ENCODE data around the gene SH3GL1. TPM values are rescaled to one million over a fixed set of nuclear protein-coding genes. Genes with fewer than 3 reads are reported as not detected.

The SH3GL1 gene
- total and polyA plus RNA-seq, 9 of the 15 experiments (the other 6 are each of a cell fraction or from before 2014, with no cell fraction given) = 1.7 to 75.3 (median 25.7) TPM

DNA sequence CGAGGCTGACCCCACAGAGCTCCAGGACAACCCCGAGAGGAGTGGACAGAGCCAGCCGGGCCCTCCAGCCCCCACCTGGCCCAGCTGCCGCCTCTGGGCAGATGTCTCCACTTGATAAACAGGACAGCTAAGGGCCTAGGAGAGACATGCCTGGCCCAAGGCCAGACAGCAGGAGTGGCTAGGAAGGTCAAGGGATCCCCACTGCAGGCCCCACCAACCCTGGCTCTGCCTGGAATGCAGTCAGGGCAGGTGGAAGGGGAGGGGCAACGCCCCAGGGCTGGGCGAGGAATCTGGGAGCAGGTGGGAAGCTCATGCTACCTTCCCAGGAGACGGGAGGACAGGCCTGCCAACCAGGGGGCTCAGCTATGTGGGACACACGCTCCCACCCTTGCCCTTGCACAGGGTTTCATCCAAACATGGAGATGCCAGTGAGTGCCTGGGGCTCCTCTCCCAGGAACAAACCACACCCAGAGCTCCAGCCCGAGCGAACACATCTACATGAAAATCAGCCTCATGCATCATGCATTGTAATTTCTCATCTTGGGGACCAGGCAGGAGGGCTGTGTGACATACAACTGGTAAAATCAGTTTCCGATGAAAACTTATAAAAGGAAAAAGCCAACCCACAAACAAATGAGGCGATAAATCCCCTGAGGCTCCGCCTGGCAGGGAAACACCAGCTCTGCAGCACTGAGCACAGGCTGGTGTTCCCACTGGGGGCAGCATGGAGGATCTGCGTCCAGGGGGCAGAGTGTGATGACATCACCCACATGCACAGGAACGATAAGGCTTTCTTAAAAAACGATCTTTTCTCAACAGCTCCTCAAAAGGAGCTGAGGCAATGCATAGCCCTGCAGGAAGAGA, 25.0 kb downstream of the SH3GL1 start (continued):
- TF ChIP-seq, protein P1, sequence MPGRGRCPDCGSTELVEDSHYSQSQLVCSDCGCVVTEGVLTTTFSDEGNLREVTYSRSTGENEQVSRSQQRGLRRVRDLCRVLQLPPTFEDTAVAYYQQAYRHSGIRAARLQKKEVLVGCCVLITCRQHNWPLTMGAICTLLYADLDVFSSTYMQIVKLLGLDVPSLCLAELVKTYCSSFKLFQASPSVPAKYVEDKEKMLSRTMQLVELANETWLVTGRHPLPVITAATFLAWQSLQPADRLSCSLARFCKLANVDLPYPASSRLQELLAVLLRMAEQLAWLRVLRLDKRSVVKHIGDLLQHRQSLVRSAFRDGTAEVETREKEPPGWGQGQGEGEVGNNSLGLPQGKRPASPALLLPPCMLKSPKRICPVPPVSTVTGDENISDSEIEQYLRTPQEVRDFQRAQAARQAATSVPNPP (IDR thresholded peaks at IDR 0.05; ENCODE audit: borderline replicate concordance, insufficient read depth, insufficient read length) = no peak
- TF ChIP-seq, protein P2, sequence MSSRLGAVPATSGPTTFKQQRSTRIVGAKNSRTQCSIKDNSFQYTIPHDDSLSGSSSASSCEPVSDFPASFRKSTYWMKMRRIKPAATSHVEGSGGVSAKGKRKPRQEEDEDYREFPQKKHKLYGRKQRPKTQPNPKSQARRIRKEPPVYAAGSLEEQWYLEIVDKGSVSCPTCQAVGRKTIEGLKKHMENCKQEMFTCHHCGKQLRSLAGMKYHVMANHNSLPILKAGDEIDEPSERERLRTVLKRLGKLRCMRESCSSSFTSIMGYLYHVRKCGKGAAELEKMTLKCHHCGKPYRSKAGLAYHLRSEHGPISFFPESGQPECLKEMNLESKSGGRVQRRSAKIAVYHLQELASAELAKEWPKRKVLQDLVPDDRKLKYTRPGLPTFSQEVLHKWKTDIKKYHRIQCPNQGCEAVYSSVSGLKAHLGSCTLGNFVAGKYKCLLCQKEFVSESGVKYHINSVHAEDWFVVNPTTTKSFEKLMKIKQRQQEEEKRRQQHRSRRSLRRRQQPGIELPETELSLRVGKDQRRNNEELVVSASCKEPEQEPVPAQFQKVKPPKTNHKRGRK (tag; IDR thresholded peaks at IDR 0.05) = no peak
- TF ChIP-seq, protein P3, sequence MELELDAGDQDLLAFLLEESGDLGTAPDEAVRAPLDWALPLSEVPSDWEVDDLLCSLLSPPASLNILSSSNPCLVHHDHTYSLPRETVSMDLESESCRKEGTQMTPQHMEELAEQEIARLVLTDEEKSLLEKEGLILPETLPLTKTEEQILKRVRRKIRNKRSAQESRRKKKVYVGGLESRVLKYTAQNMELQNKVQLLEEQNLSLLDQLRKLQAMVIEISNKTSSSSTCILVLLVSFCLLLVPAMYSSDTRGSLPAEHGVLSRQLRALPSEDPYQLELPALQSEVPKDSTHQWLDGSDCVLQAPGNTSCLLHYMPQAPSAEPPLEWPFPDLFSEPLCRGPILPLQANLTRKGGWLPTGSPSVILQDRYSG (tag; conservative IDR thresholded peaks at IDR 0.05; ENCODE audit: low read depth) = no peak
- TF ChIP-seq ZNF239 (CRISPR knock-in tag; IDR thresholded peaks at IDR 0.05) = no peak
- TF ChIP-seq, protein P4, sequence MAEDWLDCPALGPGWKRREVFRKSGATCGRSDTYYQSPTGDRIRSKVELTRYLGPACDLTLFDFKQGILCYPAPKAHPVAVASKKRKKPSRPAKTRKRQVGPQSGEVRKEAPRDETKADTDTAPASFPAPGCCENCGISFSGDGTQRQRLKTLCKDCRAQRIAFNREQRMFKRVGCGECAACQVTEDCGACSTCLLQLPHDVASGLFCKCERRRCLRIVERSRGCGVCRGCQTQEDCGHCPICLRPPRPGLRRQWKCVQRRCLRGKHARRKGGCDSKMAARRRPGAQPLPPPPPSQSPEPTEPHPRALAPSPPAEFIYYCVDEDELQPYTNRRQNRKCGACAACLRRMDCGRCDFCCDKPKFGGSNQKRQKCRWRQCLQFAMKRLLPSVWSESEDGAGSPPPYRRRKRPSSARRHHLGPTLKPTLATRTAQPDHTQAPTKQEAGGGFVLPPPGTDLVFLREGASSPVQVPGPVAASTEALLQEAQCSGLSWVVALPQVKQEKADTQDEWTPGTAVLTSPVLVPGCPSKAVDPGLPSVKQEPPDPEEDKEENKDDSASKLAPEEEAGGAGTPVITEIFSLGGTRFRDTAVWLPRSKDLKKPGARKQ (CRISPR knock-in tag; IDR thresholded peaks at IDR 0.05) = no peak
- TF ChIP-seq FOXK2 (conservative IDR thresholded peaks at IDR 0.05 in 1 of 2, IDR thresholded peaks at IDR 0.05 in 1 of 2; ENCODE audit: low read depth in 2 of 2) = peak; percentile 45 to 61; a peak in 3 of 4 replicates
- TF ChIP-seq, protein P5, sequence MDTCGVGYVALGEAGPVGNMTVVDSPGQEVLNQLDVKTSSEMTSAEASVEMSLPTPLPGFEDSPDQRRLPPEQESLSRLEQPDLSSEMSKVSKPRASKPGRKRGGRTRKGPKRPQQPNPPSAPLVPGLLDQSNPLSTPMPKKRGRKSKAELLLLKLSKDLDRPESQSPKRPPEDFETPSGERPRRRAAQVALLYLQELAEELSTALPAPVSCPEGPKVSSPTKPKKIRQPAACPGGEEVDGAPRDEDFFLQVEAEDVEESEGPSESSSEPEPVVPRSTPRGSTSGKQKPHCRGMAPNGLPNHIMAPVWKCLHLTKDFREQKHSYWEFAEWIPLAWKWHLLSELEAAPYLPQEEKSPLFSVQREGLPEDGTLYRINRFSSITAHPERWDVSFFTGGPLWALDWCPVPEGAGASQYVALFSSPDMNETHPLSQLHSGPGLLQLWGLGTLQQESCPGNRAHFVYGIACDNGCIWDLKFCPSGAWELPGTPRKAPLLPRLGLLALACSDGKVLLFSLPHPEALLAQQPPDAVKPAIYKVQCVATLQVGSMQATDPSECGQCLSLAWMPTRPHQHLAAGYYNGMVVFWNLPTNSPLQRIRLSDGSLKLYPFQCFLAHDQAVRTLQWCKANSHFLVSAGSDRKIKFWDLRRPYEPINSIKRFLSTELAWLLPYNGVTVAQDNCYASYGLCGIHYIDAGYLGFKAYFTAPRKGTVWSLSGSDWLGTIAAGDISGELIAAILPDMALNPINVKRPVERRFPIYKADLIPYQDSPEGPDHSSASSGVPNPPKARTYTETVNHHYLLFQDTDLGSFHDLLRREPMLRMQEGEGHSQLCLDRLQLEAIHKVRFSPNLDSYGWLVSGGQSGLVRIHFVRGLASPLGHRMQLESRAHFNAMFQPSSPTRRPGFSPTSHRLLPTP (IDR thresholded peaks at IDR 0.05; ENCODE audit: borderline replicate concordance, extremely low read depth, insufficient read length) = no peak
- peak; percentile 88 for TF ChIP-seq NCOR1 (IDR thresholded peaks at IDR 0.05)
- TF ChIP-seq HNRNPUL1 (IDR thresholded peaks at IDR 0.05; ENCODE audit: low read length) = no peak
- TF ChIP-seq DIDO1 (tag; IDR thresholded peaks at IDR 0.05; ENCODE audit: low read depth) = no peak
- no peak for TF ChIP-seq RBM39 (optimal IDR thresholded peaks at IDR 0.05; ENCODE audit: low read depth, low read length)
- TF ChIP-seq CEBPB (tag; IDR thresholded peaks at IDR 0.05) = peak; percentile 95
- no peak for TF ChIP-seq NFYB (IDR thresholded peaks at IDR 0.05; ENCODE audit: extremely low read depth, insufficient read length)
- no peak for TF ChIP-seq ZZZ3 (IDR thresholded peaks at IDR 0.05)
- TF ChIP-seq ASH1L (IDR thresholded peaks at IDR 0.05; ENCODE audit: borderline replicate concordance, low read depth, partially characterized antibody) = no peak
- TF ChIP-seq ZNF717 (CRISPR knock-in tag; IDR thresholded peaks at IDR 0.05) = no peak
- no peak for TF ChIP-seq PTRF (tag; IDR thresholded peaks at IDR 0.05)
- no peak for TF ChIP-seq ZNF143 (CRISPR knock-in tag; IDR thresholded peaks at IDR 0.05)

Data from K562 (cell line).